Stomach (tissue), 4 donors: ENCODE data around the gene GOLGA8B.
A peak's percentile ranks its signal among the peaks of the same experiment; 100 is the strongest.

Experiments
- CTCF ChIP-seq, 7 experiments: fragments of 450-650 bp in 4 of 7; fragments of 200-600 bp in 3 of 7; sonication (generic) in 3 of 7; IDR thresholded peaks; one replicate each; pipeline ENCODE4 v1.5.1; 2016 to 2019; ENCODE audit warnings: antibody characterized with exemption in 7 of 7, control low read depth in 2 of 7, mild to moderate bottlenecking in 1 of 7
- EP300 ChIP-seq: sonication (generic); formaldehyde crosslinking; IDR thresholded peaks from one replicate; pipeline ENCODE4 v1.6.1; 2017; ENCODE audit warnings: antibody characterized with exemption
- POLR2A ChIP-seq, 4 donors: fragments of 450-650 bp; IDR thresholded peaks; one replicate each; pipeline ENCODE4 v1.6.1; 2016; ENCODE audit warnings: antibody characterized with exemption in 4 of 4, control low read depth in 2 of 4, mild to moderate bottlenecking in 1 of 4, moderate library complexity in 1 of 4
- POLR2AphosphoS5 ChIP-seq, 3 donors: sonication (generic); formaldehyde crosslinking; IDR thresholded peaks; one replicate each; pipeline ENCODE4 v1.6.1; 2016; ENCODE audit warnings: antibody characterized with exemption in 3 of 3

- TF ChIP-seq POLR2A (IDR thresholded peaks at IDR 0.05): no peak
- TF ChIP-seq CTCF (IDR thresholded peaks at IDR 0.05): no peak
- no peak for TF ChIP-seq EP300
- peak; percentile 37 to 70 (median 63) for TF ChIP-seq POLR2AphosphoS5 (IDR thresholded peaks at IDR 0.05)
These were observed at the start of gene GOLGA8B for GRCh38 chr15:34583399-34584329.
